ENCODE measurements around the gene SRGAP3.

Gene SRGAP3

DNA sequence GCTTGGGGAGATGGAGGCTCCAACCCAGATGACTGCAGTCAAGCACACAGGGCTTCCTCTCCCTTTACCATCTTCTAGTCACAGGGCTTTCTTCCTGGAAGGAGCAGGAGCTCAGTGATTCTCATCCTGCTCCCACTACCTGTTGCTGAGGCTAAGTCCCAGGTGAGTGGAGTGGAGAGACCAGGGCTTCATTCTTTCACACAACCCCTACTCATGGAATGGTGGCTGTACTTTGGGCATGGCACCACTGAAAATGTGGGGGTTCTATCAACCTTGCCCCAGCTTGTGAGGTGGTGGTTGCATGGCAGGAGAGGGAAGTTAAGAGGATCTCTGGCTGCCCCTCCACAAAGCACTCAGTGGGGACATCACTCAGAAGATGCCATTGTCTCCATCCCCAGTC, 249.4 kb downstream of the SRGAP3 start:
- TF ChIP-seq, protein P1, sequence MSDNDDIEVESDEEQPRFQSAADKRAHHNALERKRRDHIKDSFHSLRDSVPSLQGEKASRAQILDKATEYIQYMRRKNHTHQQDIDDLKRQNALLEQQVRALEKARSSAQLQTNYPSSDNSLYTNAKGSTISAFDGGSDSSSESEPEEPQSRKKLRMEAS (IDR thresholded peaks at IDR 0.05) = no peak
- no peak for TF ChIP-seq EP300 (IDR thresholded peaks at IDR 0.05; ENCODE audit: borderline replicate concordance)
- TF ChIP-seq, protein P2, sequence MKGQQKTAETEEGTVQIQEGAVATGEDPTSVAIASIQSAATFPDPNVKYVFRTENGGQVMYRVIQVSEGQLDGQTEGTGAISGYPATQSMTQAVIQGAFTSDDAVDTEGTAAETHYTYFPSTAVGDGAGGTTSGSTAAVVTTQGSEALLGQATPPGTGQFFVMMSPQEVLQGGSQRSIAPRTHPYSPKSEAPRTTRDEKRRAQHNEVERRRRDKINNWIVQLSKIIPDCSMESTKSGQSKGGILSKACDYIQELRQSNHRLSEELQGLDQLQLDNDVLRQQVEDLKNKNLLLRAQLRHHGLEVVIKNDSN (IDR thresholded peaks at IDR 0.05) = no peak

DNA sequence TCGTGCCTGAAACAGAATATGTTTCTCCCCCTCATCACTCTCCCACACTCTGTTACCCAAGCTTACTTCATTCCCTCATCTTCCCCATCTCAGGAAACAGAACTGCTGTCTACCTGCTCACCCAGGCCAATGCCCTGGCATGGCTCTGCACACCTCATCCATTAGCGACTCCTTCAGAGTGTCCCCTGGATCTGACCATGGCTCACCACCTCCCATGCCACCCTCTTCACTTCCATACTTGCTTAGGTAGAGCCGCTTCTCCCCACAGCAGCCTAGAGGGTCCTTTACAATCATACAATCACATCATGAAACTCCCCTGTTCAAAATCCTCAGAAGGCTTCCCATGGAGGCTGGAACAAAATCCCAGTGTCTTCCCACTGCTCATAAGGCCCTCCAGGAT, 252.3 kb downstream of the SRGAP3 start:
- no peak for TF ChIP-seq ZBTB7A (IDR thresholded peaks at IDR 0.05; ENCODE audit: low read depth)
- TF ChIP-seq, protein P3, sequence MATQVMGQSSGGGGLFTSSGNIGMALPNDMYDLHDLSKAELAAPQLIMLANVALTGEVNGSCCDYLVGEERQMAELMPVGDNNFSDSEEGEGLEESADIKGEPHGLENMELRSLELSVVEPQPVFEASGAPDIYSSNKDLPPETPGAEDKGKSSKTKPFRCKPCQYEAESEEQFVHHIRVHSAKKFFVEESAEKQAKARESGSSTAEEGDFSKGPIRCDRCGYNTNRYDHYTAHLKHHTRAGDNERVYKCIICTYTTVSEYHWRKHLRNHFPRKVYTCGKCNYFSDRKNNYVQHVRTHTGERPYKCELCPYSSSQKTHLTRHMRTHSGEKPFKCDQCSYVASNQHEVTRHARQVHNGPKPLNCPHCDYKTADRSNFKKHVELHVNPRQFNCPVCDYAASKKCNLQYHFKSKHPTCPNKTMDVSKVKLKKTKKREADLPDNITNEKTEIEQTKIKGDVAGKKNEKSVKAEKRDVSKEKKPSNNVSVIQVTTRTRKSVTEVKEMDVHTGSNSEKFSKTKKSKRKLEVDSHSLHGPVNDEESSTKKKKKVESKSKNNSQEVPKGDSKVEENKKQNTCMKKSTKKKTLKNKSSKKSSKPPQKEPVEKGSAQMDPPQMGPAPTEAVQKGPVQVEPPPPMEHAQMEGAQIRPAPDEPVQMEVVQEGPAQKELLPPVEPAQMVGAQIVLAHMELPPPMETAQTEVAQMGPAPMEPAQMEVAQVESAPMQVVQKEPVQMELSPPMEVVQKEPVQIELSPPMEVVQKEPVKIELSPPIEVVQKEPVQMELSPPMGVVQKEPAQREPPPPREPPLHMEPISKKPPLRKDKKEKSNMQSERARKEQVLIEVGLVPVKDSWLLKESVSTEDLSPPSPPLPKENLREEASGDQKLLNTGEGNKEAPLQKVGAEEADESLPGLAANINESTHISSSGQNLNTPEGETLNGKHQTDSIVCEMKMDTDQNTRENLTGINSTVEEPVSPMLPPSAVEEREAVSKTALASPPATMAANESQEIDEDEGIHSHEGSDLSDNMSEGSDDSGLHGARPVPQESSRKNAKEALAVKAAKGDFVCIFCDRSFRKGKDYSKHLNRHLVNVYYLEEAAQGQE (IDR thresholded peaks at IDR 0.05; ENCODE audit: low read depth) = no peak
- TF ChIP-seq CEBPB (IDR thresholded peaks at IDR 0.05) = no peak
- TF ChIP-seq, protein P1 (IDR thresholded peaks at IDR 0.05) = no peak
- no peak for TF ChIP-seq FOXM1 (IDR thresholded peaks at IDR 0.05; ENCODE audit: borderline replicate concordance, low read depth)
- no peak for TF ChIP-seq TCF12 (IDR thresholded peaks at IDR 0.05; ENCODE audit: low read depth)
- TF ChIP-seq NFIC (IDR thresholded peaks at IDR 0.05) = no peak
- TF ChIP-seq, protein P2 (IDR thresholded peaks at IDR 0.05) = no peak
- no peak for TF ChIP-seq YY1 (IDR thresholded peaks at IDR 0.05; ENCODE audit: low read depth)
- no peak for TF ChIP-seq RAD21 (IDR thresholded peaks at IDR 0.05; ENCODE audit: low read depth)
- no peak for TF ChIP-seq TAF1 (IDR thresholded peaks at IDR 0.05; ENCODE audit: low read depth)
- TF ChIP-seq EGR1 (IDR thresholded peaks at IDR 0.05) = no peak
- TF ChIP-seq EP300 (IDR thresholded peaks at IDR 0.05; ENCODE audit: borderline replicate concordance) = no peak
- no peak for TF ChIP-seq TEAD4 (IDR thresholded peaks at IDR 0.05)

DNA sequence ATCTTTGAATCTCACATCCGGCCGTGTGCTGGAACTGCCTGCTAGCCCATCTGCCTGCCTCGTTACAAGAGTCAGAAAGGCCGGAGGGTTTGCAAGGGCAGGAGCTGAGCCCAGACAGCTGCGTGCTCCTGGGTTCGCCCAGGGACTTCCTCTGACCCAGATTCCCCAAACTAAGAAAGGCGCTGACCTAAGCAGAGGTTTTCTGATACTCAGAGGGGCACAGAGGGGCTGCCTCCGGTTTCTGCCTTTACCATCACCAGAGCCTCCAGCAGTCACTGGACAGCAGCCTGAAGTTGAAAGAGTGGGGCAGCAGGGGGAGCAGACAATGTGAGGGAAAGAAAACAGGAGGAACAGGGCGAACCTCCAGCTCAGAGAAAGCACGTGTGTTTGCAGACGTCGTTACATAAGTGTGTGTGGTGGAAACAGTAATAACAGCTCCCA, 252.7 kb downstream of the SRGAP3 start:
- TF ChIP-seq ZBTB7A (IDR thresholded peaks at IDR 0.05; ENCODE audit: low read depth) (no peak), TCF12 (IDR thresholded peaks at IDR 0.05; ENCODE audit: low read depth) (no peak), EGR1 (IDR thresholded peaks at IDR 0.05) (no peak), CREB1 (IDR thresholded peaks at IDR 0.05; ENCODE audit: low read depth) (no peak), EP300 (IDR thresholded peaks at IDR 0.05; ENCODE audit: borderline replicate concordance) (no peak), RAD21 (IDR thresholded peaks at IDR 0.05; ENCODE audit: low read depth) (no peak), TAF1 (IDR thresholded peaks at IDR 0.05; ENCODE audit: low read depth) (no peak), YY1 (IDR thresholded peaks at IDR 0.05; ENCODE audit: low read depth) (no peak), CEBPB (IDR thresholded peaks at IDR 0.05) (no peak), TEAD4 (IDR thresholded peaks at IDR 0.05) (no peak), FOXM1 (IDR thresholded peaks at IDR 0.05; ENCODE audit: borderline replicate concordance, low read depth) (no peak), NFIC (IDR thresholded peaks at IDR 0.05) (no peak)
- TF ChIP-seq, protein P1 (IDR thresholded peaks at IDR 0.05) = no peak
- TF ChIP-seq, protein P3 (IDR thresholded peaks at IDR 0.05; ENCODE audit: low read depth) = no peak
- TF ChIP-seq, protein P2 (IDR thresholded peaks at IDR 0.05) = no peak

DNA sequence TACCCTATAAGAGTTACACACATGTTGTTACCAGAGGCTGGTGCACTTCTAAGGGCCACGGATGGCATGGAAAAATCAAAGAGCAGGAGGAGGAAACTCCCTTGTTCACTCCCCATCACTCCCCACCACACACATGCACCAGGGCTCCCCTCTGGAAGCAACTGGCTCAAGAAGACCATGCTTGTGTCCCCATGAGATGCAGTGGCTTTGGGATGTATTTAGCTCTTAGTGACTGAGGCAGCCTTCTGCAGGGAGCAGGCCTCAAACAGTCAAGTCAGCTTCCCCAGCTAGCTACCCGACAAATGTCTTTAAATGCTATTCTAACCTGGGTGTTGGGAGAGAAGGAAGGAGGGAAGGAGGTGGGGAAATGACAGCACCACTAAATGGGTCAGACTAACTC, 253.2 kb downstream of the SRGAP3 start:
- TF ChIP-seq, protein P1 (IDR thresholded peaks at IDR 0.05) = no peak
- TF ChIP-seq, protein P3 (IDR thresholded peaks at IDR 0.05; ENCODE audit: low read depth) = no peak
- TF ChIP-seq CEBPB (IDR thresholded peaks at IDR 0.05) (no peak), FOXM1 (IDR thresholded peaks at IDR 0.05; ENCODE audit: borderline replicate concordance, low read depth) (no peak), TEAD4 (IDR thresholded peaks at IDR 0.05) (no peak), TCF12 (IDR thresholded peaks at IDR 0.05; ENCODE audit: low read depth) (no peak), RAD21 (IDR thresholded peaks at IDR 0.05; ENCODE audit: low read depth) (no peak), CREB1 (IDR thresholded peaks at IDR 0.05; ENCODE audit: low read depth) (no peak), NFIC (IDR thresholded peaks at IDR 0.05) (no peak), YY1 (IDR thresholded peaks at IDR 0.05; ENCODE audit: low read depth) (no peak)
- TF ChIP-seq, protein P2 (IDR thresholded peaks at IDR 0.05) = no peak
